ENCODE data around the gene HES2. TPM values are rescaled to one million over a fixed set of nuclear protein-coding genes. Genes with fewer than 3 reads are reported as not detected.

Gene HES2
- total RNA-seq, 1 experiment from 2014 or later, result 1.2 TPM

DNA sequence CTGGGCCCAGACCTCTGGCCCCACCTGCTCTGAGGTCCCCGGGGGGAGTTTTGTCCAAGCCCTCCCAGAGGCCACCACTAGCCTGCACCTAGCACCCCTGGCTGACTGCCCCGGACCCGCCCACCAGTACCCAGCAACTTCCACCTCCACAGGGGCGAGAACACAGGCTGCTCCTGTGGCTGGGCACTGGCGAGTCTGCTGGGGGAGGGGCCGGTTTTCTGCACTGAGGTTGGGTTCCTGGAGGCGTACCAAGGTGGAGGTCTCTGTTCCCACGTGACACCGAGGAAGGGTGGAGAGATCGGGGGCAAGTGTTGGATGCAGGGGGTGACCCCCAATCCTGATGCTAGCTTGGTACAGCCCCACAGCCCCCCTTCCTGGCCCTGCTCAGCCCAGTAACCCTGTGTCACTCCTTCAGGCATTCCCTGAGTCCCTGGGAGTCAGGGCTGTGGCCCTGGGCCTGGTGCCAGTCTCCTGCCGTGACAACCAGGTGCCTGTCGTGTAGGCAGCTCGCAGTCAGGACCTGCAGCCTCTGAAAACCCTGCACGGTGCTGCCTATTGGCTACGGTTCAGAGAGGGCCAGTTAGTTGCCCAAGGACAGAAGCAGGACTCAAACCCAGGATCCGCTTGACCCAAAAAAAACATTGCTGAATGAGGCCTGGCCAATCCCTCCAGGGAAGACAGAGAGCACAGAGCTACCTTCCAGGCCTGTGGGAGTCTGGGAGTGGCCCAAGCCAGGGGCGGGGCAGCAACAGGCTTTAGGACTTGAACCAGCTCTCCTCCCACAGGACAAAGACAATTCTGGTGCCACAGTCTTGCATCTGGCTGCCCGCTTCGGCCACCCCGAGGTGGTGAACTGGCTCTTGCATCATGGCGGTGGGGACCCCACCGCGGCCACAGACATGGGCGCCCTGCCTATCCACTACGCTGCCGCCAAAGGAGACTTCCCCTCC is 8.0 kb upstream of the HES2 start:
- H3K27me3 Mint-ChIP-seq (ENCODE audit: low read depth), result peaks cover 76% of the 10 kb centered on the region
- peaks cover 29% of the 10 kb centered on the region; the same call in 1 of the 2 replicates for H3K27me3 ChIP-seq (ENCODE audit: insufficient read depth, low read length)

More for the DNA sequence above, 8.0 kb upstream of the HES2 start:
- TF ChIP-seq, protein P1, sequence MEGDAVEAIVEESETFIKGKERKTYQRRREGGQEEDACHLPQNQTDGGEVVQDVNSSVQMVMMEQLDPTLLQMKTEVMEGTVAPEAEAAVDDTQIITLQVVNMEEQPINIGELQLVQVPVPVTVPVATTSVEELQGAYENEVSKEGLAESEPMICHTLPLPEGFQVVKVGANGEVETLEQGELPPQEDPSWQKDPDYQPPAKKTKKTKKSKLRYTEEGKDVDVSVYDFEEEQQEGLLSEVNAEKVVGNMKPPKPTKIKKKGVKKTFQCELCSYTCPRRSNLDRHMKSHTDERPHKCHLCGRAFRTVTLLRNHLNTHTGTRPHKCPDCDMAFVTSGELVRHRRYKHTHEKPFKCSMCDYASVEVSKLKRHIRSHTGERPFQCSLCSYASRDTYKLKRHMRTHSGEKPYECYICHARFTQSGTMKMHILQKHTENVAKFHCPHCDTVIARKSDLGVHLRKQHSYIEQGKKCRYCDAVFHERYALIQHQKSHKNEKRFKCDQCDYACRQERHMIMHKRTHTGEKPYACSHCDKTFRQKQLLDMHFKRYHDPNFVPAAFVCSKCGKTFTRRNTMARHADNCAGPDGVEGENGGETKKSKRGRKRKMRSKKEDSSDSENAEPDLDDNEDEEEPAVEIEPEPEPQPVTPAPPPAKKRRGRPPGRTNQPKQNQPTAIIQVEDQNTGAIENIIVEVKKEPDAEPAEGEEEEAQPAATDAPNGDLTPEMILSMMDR (conservative IDR thresholded peaks at IDR 0.05), result no peak
- no peak overlapping the region for H3K56ac ChIP-seq (ENCODE audit: insufficient read length, low read depth, low read length)
- no peaks in the 10 kb centered on the region for H3K9me3 ChIP-seq (ENCODE audit: control insufficient read depth, low read depth, low read length)
- no peak overlapping the region for H3K27ac ChIP-seq (ENCODE audit: insufficient read length, low read depth, low read length)
- H4K8ac ChIP-seq (replicated peaks; ENCODE audit: insufficient read length, low read depth, low read length), result no peak overlapping the region
- no CpG with 5 or more reads among the region's 26 CpGs for WGBS (ENCODE audit: extremely low coverage, insufficient read length, low lambda C conversion rate)
- H2BK15ac ChIP-seq (ENCODE audit: low read depth, low read length), result no peak overlapping the region
- no peak overlapping the region for H3K18ac ChIP-seq (ENCODE audit: insufficient read length, low read depth, low read length)
- Mint-ChIP-seq H3K36me3 (ENCODE audit: insufficient read depth in 1 of 3, low read depth in 3 of 3) (no peaks in the 10 kb centered on the region), H3K9me3 (peaks cover 0 to 3% of the 10 kb centered on the region in 2 experiments; a peak in 2 of 5 replicates), H3K4me1 (peaks cover 17 to 24% of the 10 kb centered on the region in 2 experiments), H3K4me3 (no peak overlapping the region), H3K27ac (no peak overlapping the region)
- no peak overlapping the region for H2AFZ ChIP-seq (ENCODE audit: low read length)
- H3K14ac ChIP-seq (ENCODE audit: insufficient read depth, low read length), result no peak overlapping the region; the same call in 1 of the 2 replicates
- no peak overlapping the region for H3K4me2 ChIP-seq (ENCODE audit: insufficient read depth, insufficient read length, low read length)
- H3K9ac ChIP-seq (ENCODE audit: extremely low read depth, insufficient read length, low read length), result no peak overlapping the region
- no peak overlapping the region for H2BK5ac ChIP-seq (ENCODE audit: insufficient read length, low read length)
- H3K23me2 ChIP-seq (ENCODE audit: insufficient read length, low read depth, low read length, poor library complexity, severe bottlenecking), result peaks cover 3% of the 10 kb centered on the region
- no peak overlapping the region for H2BK20ac ChIP-seq (ENCODE audit: low read depth, low read length, poor library complexity, severe bottlenecking)
- H3K4me1 ChIP-seq (ENCODE audit: insufficient read depth, low read length), result no peaks in the 10 kb centered on the region
- peak; percentile 28 for DNase-seq
- no peak overlapping the region for H2BK12ac ChIP-seq (ENCODE audit: insufficient read length, low read depth, low read length)
- no peaks in the 10 kb centered on the region for H3K79me2 ChIP-seq (ENCODE audit: insufficient read depth, low read length)
- H4K20me1 ChIP-seq (ENCODE audit: control insufficient read depth, insufficient read depth, insufficient read length), result no peaks in the 10 kb centered on the region
- H4K5ac ChIP-seq (ENCODE audit: insufficient read length, low read depth, low read length), result no peak overlapping the region
- no peak overlapping the region for H3T11ph ChIP-seq (ENCODE audit: low read length)
- no peaks in the 10 kb centered on the region for H3K79me1 ChIP-seq (ENCODE audit: insufficient read depth, low read depth, low read length, poor library complexity, severe bottlenecking)
- H2AK5ac ChIP-seq (ENCODE audit: insufficient read length, low read length), result no peak overlapping the region
- no peak overlapping the region for H3K4ac ChIP-seq (ENCODE audit: low read depth, low read length)
- no peak overlapping the region for H4K91ac ChIP-seq (ENCODE audit: insufficient read length, low read depth, low read length)
- H3K23ac ChIP-seq (ENCODE audit: insufficient read length, low read depth, low read length), result no peak overlapping the region
- no peak overlapping the region for H2BK120ac ChIP-seq (ENCODE audit: low read depth, low read length, poor library complexity, severe bottlenecking)
